IMR-90 (cell line): ENCODE data around the gene KIF1A. TPM values are rescaled to one million over a fixed set of nuclear protein-coding genes. Genes with fewer than 3 reads are reported as not detected.

Experiments used
- ATAC-seq: fragments of 200-7000 bp; cut with Tn5 transposase; 2 replicates; pipeline ENCODE4 v1.9.1; 2020; ENCODE audit warnings: low read depth, mild to moderate bottlenecking, moderate library complexity
- BruUV-seq: library from RNA; stranded (reverse); fragments of 400-500 nt; replicated peaks from 2 replicates; lab custom pipeline; 2021; lab: Mats Ljungman, UMichigan
- CTCF ChIA-PET: fragments of 300-600 bp; formaldehyde crosslinking; extraction: SDS; loops from one replicate; lab custom pipeline; 2021; ENCODE audit warnings: antibody characterized with exemption; lab: Yijun Ruan, JAX
- POLR2A ChIA-PET: fragments of 300-600 bp; sonication (Branson Sonifier 250); formaldehyde crosslinking; loops from one replicate; lab custom pipeline; 2022; ENCODE audit warnings: antibody characterized with exemption; ENCODE audit not compliant: unreplicated experiment; lab: Charles Lee
- DNase-seq: peaks from one replicate; pipeline ENCODE4 v3.0.0; 2013
- H2AFZ ChIP-seq: replicated peaks from 2 replicates; pipeline ENCODE3; 2013; ENCODE audit warnings: low read length, mild to moderate bottlenecking; ENCODE audit not compliant: poor library complexity
- H2AK5ac ChIP-seq: 2 replicates; pipeline ENCODE4 v1.6.1; 2013; ENCODE audit warnings: low read depth, low read length, inconsistent platforms
- H2AK9ac ChIP-seq: replicated peaks from 2 replicates; pipeline ENCODE3; 2013; ENCODE audit warnings: mild to moderate bottlenecking, low read depth, low read length, moderate library complexity; ENCODE audit not compliant: poor library complexity
- H2BK120ac ChIP-seq: 2 replicates; pipeline ENCODE4 v1.6.1; 2013; ENCODE audit warnings: low read depth, low read length, inconsistent platforms
- H2BK15ac ChIP-seq: 3 replicates; pipeline ENCODE4 v1.6.1; 2013; ENCODE audit warnings: low read depth, low read length, inconsistent platforms
- H2BK20ac ChIP-seq: 2 replicates; pipeline ENCODE4 v1.6.1; 2013; ENCODE audit warnings: low read depth, mild to moderate bottlenecking, inconsistent platforms, low read length, moderate library complexity
- H2BK5ac ChIP-seq: 2 replicates; pipeline ENCODE4 v1.6.1; 2013; ENCODE audit warnings: mild to moderate bottlenecking, low read depth, low read length, inconsistent platforms; ENCODE audit not compliant: poor library complexity, severe bottlenecking
- H3K14ac ChIP-seq: replicated peaks from 2 replicates; pipeline ENCODE4 v1.6.1; 2013; ENCODE audit warnings: low read depth, low read length, inconsistent platforms
- H3K18ac ChIP-seq: 2 replicates; pipeline ENCODE4 v1.6.1; 2013; ENCODE audit warnings: low read depth, low read length, control low read depth
- H3K23ac ChIP-seq: 2 replicates; pipeline ENCODE4 v1.6.1; 2013; ENCODE audit warnings: low read depth, low read length, inconsistent platforms
- H3K27ac ChIP-seq: 2 replicates; pipeline ENCODE4 v1.5.1; 2013; ENCODE audit warnings: mild to moderate bottlenecking, control low read depth, low read length; ENCODE audit not compliant: insufficient read depth
- H3K27me3 ChIP-seq: 2 replicates; pipeline ENCODE4 v1.6.1; 2013; ENCODE audit warnings: low read length; ENCODE audit not compliant: control insufficient read depth, insufficient read depth
- H3K36me3 ChIP-seq: 2 replicates; pipeline ENCODE4 v1.6.1; 2013; ENCODE audit warnings: low read length, mixed read lengths; ENCODE audit not compliant: control insufficient read depth, insufficient read depth
- H3K4ac ChIP-seq: 2 replicates; pipeline ENCODE4 v1.6.1; 2013; ENCODE audit warnings: low read depth, low read length, inconsistent platforms
- H3K4me1 ChIP-seq: 2 replicates; pipeline ENCODE4 v1.6.1; 2013; ENCODE audit warnings: low read length, mixed read lengths; ENCODE audit not compliant: control insufficient read depth, insufficient read depth
- H3K4me2 ChIP-seq: 2 replicates; pipeline ENCODE4 v1.6.1; 2013; ENCODE audit warnings: low read depth, mild to moderate bottlenecking, control low read depth, low read length, moderate library complexity
- H3K4me3 ChIP-seq: 2 replicates; pipeline ENCODE4 v1.5.1; 2013; ENCODE audit warnings: low read depth, mild to moderate bottlenecking, control low read depth, low read length, moderate library complexity; ENCODE audit not compliant: insufficient read depth
- H3K56ac ChIP-seq: 2 replicates; pipeline ENCODE4 v1.6.1; 2013; ENCODE audit warnings: low read length, inconsistent platforms; ENCODE audit not compliant: insufficient read depth; ENCODE audit errors: extremely low read depth
- H3K79me1 ChIP-seq, 2 experiments: 2 replicates each; pipeline ENCODE4 v1.6.1; 2013; ENCODE audit warnings: low read length in 2 of 2, inconsistent platforms in 1 of 2, low read depth in 1 of 2
- H3K9ac ChIP-seq: 2 replicates; pipeline ENCODE4 v1.6.1; 2013; ENCODE audit warnings: low read depth, low read length, control low read depth
- H3K9me1 ChIP-seq: 2 replicates; pipeline ENCODE4 v1.6.1; 2013; ENCODE audit warnings: low read length, inconsistent platforms; ENCODE audit not compliant: insufficient read depth
- H3K9me3 ChIP-seq: 2 replicates; pipeline ENCODE4 v1.6.1; 2013; ENCODE audit warnings: low read length; ENCODE audit not compliant: control insufficient read depth, insufficient read depth
- H4K20me1 ChIP-seq: 2 replicates; pipeline ENCODE4 v1.6.1; 2013; ENCODE audit warnings: low read length, inconsistent platforms; ENCODE audit not compliant: insufficient read depth
- H4K5ac ChIP-seq: 2 replicates; pipeline ENCODE4 v1.6.1; 2013; ENCODE audit warnings: mild to moderate bottlenecking, low read depth, low read length, control low read depth
- H4K8ac ChIP-seq, 2 experiments: 2 replicates each; pipeline ENCODE4 v1.6.1; 2013; ENCODE audit warnings: low read depth in 2 of 2, low read length in 2 of 2, control low read depth in 1 of 2, inconsistent platforms in 1 of 2
- H4K91ac ChIP-seq: 2 replicates; pipeline ENCODE4 v1.6.1; 2013; ENCODE audit warnings: low read depth, low read length, inconsistent platforms; ENCODE audit not compliant: insufficient read depth
- BHLHE40 ChIP-seq: fragments of 150-350 bp; IDR thresholded peaks from 2 replicates; pipeline ENCODE4 v1.6.1; 2016; ENCODE audit warnings: mild to moderate bottlenecking, low read depth, low read length
- CEBPB ChIP-seq: IDR thresholded peaks from 2 replicates; pipeline ENCODE4 v1.6.1; 2012; ENCODE audit warnings: low read depth, low read length, improper control_type of control experiment
- CHD1 ChIP-seq: IDR thresholded peaks from 2 replicates; pipeline ENCODE4 v1.6.1; 2012; ENCODE audit warnings: low read depth, low read length, improper control_type of control experiment
- ELK1 ChIP-seq: fragments of 150-350 bp; IDR thresholded peaks from 2 replicates; pipeline ENCODE4 v1.6.1; 2016; ENCODE audit warnings: low read depth, mild to moderate bottlenecking, low read length, moderate library complexity, borderline replicate concordance
- FOS ChIP-seq: fragments of 150-350 bp; IDR thresholded peaks from 2 replicates; pipeline ENCODE4 v1.6.1; 2016; ENCODE audit warnings: low read depth, low read length
- MAFK ChIP-seq: IDR thresholded peaks from 2 replicates; pipeline ENCODE4 v1.6.1; 2012; ENCODE audit warnings: low read depth, low read length, improper control_type of control experiment
- MAZ ChIP-seq: IDR thresholded peaks from 2 replicates; pipeline ENCODE4 v1.6.1; 2012; ENCODE audit warnings: low read depth, mild to moderate bottlenecking, low read length, improper control_type of control experiment, moderate library complexity, borderline replicate concordance
- MXI1 ChIP-seq: IDR thresholded peaks from 2 replicates; pipeline ENCODE4 v1.6.1; 2012; ENCODE audit warnings: low read depth, mild to moderate bottlenecking, low read length, moderate library complexity, borderline replicate concordance
- NFE2L2 ChIP-seq: fragments of 150-350 bp; IDR thresholded peaks from 2 replicates; pipeline ENCODE4 v1.6.1; 2016; ENCODE audit warnings: low read depth, mild to moderate bottlenecking, low read length
- POLR2A ChIP-seq: IDR thresholded peaks from 2 replicates; pipeline ENCODE4 v1.6.1; 2012; ENCODE audit warnings: mild to moderate bottlenecking, low read depth, low read length
- RAD21 ChIP-seq: IDR thresholded peaks from 2 replicates; pipeline ENCODE4 v1.6.1; 2012; ENCODE audit warnings: low read length, improper control_type of control experiment
- RCOR1 ChIP-seq: IDR thresholded peaks from 2 replicates; pipeline ENCODE4 v1.6.1; 2012; ENCODE audit warnings: mild to moderate bottlenecking, low read length, improper control_type of control experiment; ENCODE audit not compliant: insufficient replicate concordance
- RFX5 ChIP-seq: IDR thresholded peaks from 2 replicates; pipeline ENCODE4 v1.8.0; 2012; ENCODE audit warnings: low read depth, mild to moderate bottlenecking, low read length, moderate library complexity
- SMC3 ChIP-seq: fragments of 150-350 bp; IDR thresholded peaks from 2 replicates; pipeline ENCODE4 v1.6.1; 2016; ENCODE audit warnings: low read depth, mild to moderate bottlenecking, antibody characterized with exemption, low read length, moderate library complexity
- WGBS, 2 experiments: methylation state at CpG; one replicate each; pipeline versions ENCODE4 v1.1.5 to v1.1.7; 2013; ENCODE audit warnings: missing lambda C conversion rate in 2 of 2; ENCODE audit not compliant: insufficient read length in 1 of 2; ENCODE audit errors: extremely low coverage in 2 of 2; 5-methylcytosine and 5-hydroxymethylcytosine counted together
- dilution Hi-C: fragments of 300-500 bp; cut with HindIII; formaldehyde crosslinking; loops from one replicate; pipeline ENCODE4 v1.14.3; 2018; ENCODE audit warnings: low sequenced_read_pairs; ENCODE audit not compliant: unreplicated experiment
- in situ Hi-C: fragments of 300-500 bp; cut with MboI; formaldehyde crosslinking; loops from 3 replicates; pipeline ENCODE4 v1.14.3; 2019; ENCODE audit warnings: low sequenced_read_pairs, inconsistent platforms, mixed read lengths
- intact Hi-C: fragments of 100-400 bp; cut with micrococcal nuclease; formaldehyde crosslinking; loops from 2 replicates; pipeline ENCODE4 v1.10.0; 2022
- polyA plus RNA-seq, 3 experiments: library from polyadenylated mRNA; depleted of rRNA; stranded (reverse); fragments of >200 nt; gene quantifications; 2 replicates each; pipeline ENCODE4 v1.2.3, GENCODE V29; 2012; ENCODE audit warnings: low replicate concordance in 1 of 3
- total RNA-seq: library from RNA; depleted of rRNA; stranded (reverse); fragments of >200 nt; gene quantifications from 2 replicates; pipeline ENCODE4 v1.2.3, GENCODE V29; 2012
- TF ChIP-seq, protein P1 (sequence below): fragments of 150-350 bp; IDR thresholded peaks from 2 replicates; pipeline ENCODE4 v1.6.1; 2017; ENCODE audit warnings: mild to moderate bottlenecking, antibody characterized with exemption, low read length, low read depth
- TF ChIP-seq, protein P2 (sequence below): conservative IDR thresholded peaks from 2 replicates; pipeline ENCODE4 v1.5.1; 2012; ENCODE audit warnings: mild to moderate bottlenecking, low read depth, low read length, improper control_type of control experiment

The KIF1A gene
- total and polyA plus RNA-seq, 2 of the 4 experiments (the other 2 are of a cell fraction), result under 0.01 TPM; not detected in 1

DNA sequence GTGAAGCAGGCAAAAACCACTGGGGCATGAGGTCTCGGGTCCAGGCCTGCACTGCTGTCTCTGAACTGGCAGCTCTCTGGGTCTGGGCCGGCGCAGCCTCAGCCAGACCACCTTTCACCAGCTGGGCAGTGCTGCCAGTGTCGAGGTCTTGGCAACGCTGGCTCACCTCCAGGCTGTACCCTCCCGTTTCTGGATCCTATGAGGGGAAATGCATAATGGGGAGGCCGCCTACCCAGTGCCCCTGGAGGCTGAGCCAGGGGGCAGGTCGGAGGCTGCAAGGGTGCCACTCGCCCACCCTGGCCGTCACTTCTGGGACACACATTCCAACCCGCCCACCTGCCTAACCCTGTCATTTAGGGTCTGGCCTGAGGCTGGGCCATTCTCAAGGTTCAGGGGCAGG lies 24.6 kb downstream of the KIF1A start:
- H2AK9ac ChIP-seq, result no peak overlapping the region
- H4K20me1 ChIP-seq, result no peaks in the 10 kb centered on the region
- H3K14ac ChIP-seq, result no peak overlapping the region
- in situ Hi-C loops, result no loop called here
- H2BK15ac ChIP-seq, result no peak overlapping the region
- H4K8ac ChIP-seq, result no peak overlapping the region
- H3K9me3 ChIP-seq, result peaks cover 2% of the 10 kb centered on the region; the same call in 1 of the 2 replicates
- peaks cover 63% of the 10 kb centered on the region for H3K27me3 ChIP-seq
- H2BK120ac ChIP-seq, result no peak overlapping the region
- ATAC-seq (no peak), DNase-seq (no peak)
- no peak overlapping the region for H4K5ac ChIP-seq
- TF ChIP-seq RAD21, result no peak
- no peak for TF ChIP-seq RFX5
- TF ChIP-seq MXI1, result no peak
- TF ChIP-seq, protein P1, sequence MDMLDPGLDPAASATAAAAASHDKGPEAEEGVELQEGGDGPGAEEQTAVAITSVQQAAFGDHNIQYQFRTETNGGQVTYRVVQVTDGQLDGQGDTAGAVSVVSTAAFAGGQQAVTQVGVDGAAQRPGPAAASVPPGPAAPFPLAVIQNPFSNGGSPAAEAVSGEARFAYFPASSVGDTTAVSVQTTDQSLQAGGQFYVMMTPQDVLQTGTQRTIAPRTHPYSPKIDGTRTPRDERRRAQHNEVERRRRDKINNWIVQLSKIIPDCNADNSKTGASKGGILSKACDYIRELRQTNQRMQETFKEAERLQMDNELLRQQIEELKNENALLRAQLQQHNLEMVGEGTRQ, result no peak
- TF ChIP-seq CEBPB, result no peak
- TF ChIP-seq MAZ, result no peak
- TF ChIP-seq NFE2L2, result no peak
- TF ChIP-seq, protein P2, sequence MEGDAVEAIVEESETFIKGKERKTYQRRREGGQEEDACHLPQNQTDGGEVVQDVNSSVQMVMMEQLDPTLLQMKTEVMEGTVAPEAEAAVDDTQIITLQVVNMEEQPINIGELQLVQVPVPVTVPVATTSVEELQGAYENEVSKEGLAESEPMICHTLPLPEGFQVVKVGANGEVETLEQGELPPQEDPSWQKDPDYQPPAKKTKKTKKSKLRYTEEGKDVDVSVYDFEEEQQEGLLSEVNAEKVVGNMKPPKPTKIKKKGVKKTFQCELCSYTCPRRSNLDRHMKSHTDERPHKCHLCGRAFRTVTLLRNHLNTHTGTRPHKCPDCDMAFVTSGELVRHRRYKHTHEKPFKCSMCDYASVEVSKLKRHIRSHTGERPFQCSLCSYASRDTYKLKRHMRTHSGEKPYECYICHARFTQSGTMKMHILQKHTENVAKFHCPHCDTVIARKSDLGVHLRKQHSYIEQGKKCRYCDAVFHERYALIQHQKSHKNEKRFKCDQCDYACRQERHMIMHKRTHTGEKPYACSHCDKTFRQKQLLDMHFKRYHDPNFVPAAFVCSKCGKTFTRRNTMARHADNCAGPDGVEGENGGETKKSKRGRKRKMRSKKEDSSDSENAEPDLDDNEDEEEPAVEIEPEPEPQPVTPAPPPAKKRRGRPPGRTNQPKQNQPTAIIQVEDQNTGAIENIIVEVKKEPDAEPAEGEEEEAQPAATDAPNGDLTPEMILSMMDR, result no peak
- no peak for TF ChIP-seq BHLHE40
- TF ChIP-seq ELK1, result no peak
- TF ChIP-seq MAFK, result no peak
- TF ChIP-seq RCOR1, result no peak
- TF ChIP-seq SMC3, result no peak
- no peak for TF ChIP-seq FOS
- no peak for TF ChIP-seq POLR2A
- no peak for TF ChIP-seq CHD1
- 82% methylated on average over 3 of the region's 11 CpGs; no CpG with 5 or more reads in 1 of the 2 experiments for WGBS, 2 experiments
- no peak overlapping the region for H4K91ac ChIP-seq
- dilution Hi-C loops, result no loop called here
- H3K9ac ChIP-seq, result no peak overlapping the region
- H3K56ac ChIP-seq, result no peak overlapping the region
- H3K4me2 ChIP-seq, result no peak overlapping the region
- H2BK20ac ChIP-seq, result no peak overlapping the region
- no peak overlapping the region for H3K4me3 ChIP-seq
- no peaks in the 10 kb centered on the region for H3K79me1 ChIP-seq
- ChIA-PET POLR2A (no interaction called here), CTCF (no interaction called here)
- no peak overlapping the region for H2BK5ac ChIP-seq
- H3K4me1 ChIP-seq, result no peaks in the 10 kb centered on the region
- no TSS peak for BruUV-seq
- no peak overlapping the region for H2AK5ac ChIP-seq
- H3K4ac ChIP-seq, result no peak overlapping the region
- intact Hi-C loops, result no loop called here
- H3K9me1 ChIP-seq, result no peaks in the 10 kb centered on the region
- no peak overlapping the region for H3K18ac ChIP-seq
- H3K23ac ChIP-seq, result no peak overlapping the region
- no peak overlapping the region for H3K27ac ChIP-seq
- H2AFZ ChIP-seq, result no peak overlapping the region
- H3K36me3 ChIP-seq, result no peaks in the 10 kb centered on the region
